Mammary epithelial cell (primary cell): ENCODE results near the gene TMEM129.

Source experiments
- EZH2 ChIP-seq: IDR thresholded peaks from 2 replicates; pipeline ENCODE4 v1.6.1; 2012; ENCODE audit warnings: low read length, inconsistent platforms, borderline replicate concordance
- TF ChIP-seq, protein P1 (sequence below), 2 donors: IDR thresholded peaks in 1 of 2; conservative IDR thresholded peaks in 1 of 2; 2 replicates each; pipeline ENCODE4 v1.5.1; 2011 to 2012; ENCODE audit warnings: inconsistent platforms in 2 of 2, low read length in 2 of 2, mild to moderate bottlenecking in 2 of 2, control low read depth in 1 of 2, low read depth in 1 of 2; ENCODE audit not compliant: insufficient read depth in 1 of 2; ENCODE audit errors: extremely low read depth in 1 of 2

DNA sequence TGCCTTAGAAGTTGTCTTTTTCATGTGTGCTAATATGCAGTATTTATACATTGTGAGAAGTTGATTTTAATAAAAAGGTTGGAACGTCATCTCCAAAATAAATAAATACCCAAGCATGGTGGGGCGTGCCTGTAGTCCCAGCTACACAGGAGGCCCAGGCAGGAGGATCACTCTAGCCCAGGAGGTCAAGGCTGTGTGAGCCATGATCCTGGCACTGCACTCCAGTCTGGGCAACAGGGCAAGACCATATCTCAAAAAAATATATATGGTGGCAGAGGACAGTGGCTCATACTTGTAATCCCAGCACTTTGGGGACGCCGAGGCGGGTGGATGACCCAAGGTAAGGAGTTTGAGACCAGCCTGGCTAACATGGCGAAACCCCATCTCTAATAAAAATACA lies 15.4 kb downstream of the TMEM129 start:
- TF ChIP-seq, protein P1, sequence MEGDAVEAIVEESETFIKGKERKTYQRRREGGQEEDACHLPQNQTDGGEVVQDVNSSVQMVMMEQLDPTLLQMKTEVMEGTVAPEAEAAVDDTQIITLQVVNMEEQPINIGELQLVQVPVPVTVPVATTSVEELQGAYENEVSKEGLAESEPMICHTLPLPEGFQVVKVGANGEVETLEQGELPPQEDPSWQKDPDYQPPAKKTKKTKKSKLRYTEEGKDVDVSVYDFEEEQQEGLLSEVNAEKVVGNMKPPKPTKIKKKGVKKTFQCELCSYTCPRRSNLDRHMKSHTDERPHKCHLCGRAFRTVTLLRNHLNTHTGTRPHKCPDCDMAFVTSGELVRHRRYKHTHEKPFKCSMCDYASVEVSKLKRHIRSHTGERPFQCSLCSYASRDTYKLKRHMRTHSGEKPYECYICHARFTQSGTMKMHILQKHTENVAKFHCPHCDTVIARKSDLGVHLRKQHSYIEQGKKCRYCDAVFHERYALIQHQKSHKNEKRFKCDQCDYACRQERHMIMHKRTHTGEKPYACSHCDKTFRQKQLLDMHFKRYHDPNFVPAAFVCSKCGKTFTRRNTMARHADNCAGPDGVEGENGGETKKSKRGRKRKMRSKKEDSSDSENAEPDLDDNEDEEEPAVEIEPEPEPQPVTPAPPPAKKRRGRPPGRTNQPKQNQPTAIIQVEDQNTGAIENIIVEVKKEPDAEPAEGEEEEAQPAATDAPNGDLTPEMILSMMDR (conservative IDR thresholded peaks at IDR 0.05 in 1 of 2, IDR thresholded peaks at IDR 0.05 in 1 of 2; ENCODE audit: extremely low read depth in 1 of 2, insufficient read depth in 1 of 2, low read depth in 1 of 2, low read length in 2 of 2) = no peak
- no peak for TF ChIP-seq EZH2
